IgD-negative memory B cell (primary cell): ENCODE measurements around the gene SLC17A1. TPM values are rescaled to one million over a fixed set of nuclear protein-coding genes. Genes with fewer than 3 reads are reported as not detected.

ENCODE experiments used
- H3K27ac Mint-ChIP-seq, 3 donors: one replicate each; pipeline ENCODE4 v1.8.0; 2020 to 2022; ENCODE audit warnings: mild to moderate bottlenecking in 3 of 3, mixed read lengths in 3 of 3, moderate library complexity in 1 of 3
- H3K27me3 Mint-ChIP-seq: one replicate; pipeline ENCODE4 v1.8.0; 2021; ENCODE audit warnings: mixed read lengths
- H3K36me3 Mint-ChIP-seq: one replicate; pipeline ENCODE4 v1.8.0; 2020; ENCODE audit warnings: mild to moderate bottlenecking, mixed read lengths
- H3K4me1 Mint-ChIP-seq, 3 donors: one replicate each; pipeline ENCODE4 v1.8.0; 2020 to 2022; ENCODE audit warnings: mixed read lengths in 3 of 3, mild to moderate bottlenecking in 1 of 3
- H3K4me3 Mint-ChIP-seq, 4 donors: one replicate each; pipeline ENCODE4 v1.8.0; 2020 to 2022; ENCODE audit warnings: mild to moderate bottlenecking in 4 of 4, mixed read lengths in 4 of 4, moderate library complexity in 3 of 4
- H3K9me3 Mint-ChIP-seq, 3 donors: one replicate each; pipeline ENCODE4 v1.8.0; 2020 to 2021; ENCODE audit warnings: mixed read lengths in 3 of 3, mild to moderate bottlenecking in 1 of 3
- polyA plus RNA-seq: library from polyadenylated mRNA; unstranded; fragments of 300-500 nt; fragmentation: Illumina TruSeq; gene quantifications from one replicate; pipeline ENCODE4 v1.2.3, GENCODE V29; 2021

The SLC17A1 gene
- polyA plus RNA-seq, 1 donor from 2014 or later: not detected

- Mint-ChIP-seq H3K27ac (no peak overlapping the region), H3K27me3 (peaks cover 10% of the 10 kb centered on the region), H3K36me3 (no peaks in the 10 kb centered on the region), H3K9me3 (peaks cover 0 to 4% (median 0%) of the 10 kb centered on the region in 3 donors), H3K4me3 (no peak overlapping the region), H3K4me1 (peaks cover 0 to 3% (median 3%) of the 10 kb centered on the region in 3 donors)
Observed at GRCh38 chr6:25852756-25853155, 20.9 kb upstream of the SLC17A1 start.

GRCh38 chr6:25851961-25852360, 20.1 kb upstream of the SLC17A1 start:
- Mint-ChIP-seq H3K4me1 (peaks cover 0 to 3% (median 3%) of the 10 kb centered on the region in 3 donors), H3K4me3 (no peak overlapping the region), H3K27ac (no peak overlapping the region), H3K27me3 (peaks cover 13% of the 10 kb centered on the region), H3K36me3 (no peaks in the 10 kb centered on the region), H3K9me3 (peaks cover 0 to 6% (median 3%) of the 10 kb centered on the region in 3 donors)

- Mint-ChIP-seq H3K9me3 (peaks cover 0 to 4% (median 4%) of the 10 kb centered on the region in 3 donors), H3K36me3 (no peaks in the 10 kb centered on the region), H3K4me1 (no peaks in the 10 kb centered on the region), H3K4me3 (no peak overlapping the region), H3K27ac (no peak overlapping the region), H3K27me3 (peaks cover 10% of the 10 kb centered on the region)
Observed at GRCh38 chr6:25844518-25844917, 12.7 kb upstream of the SLC17A1 start.

GRCh38 chr6:25842526-25842925, 10.7 kb upstream of the SLC17A1 start:
- H3K9me3 Mint-ChIP-seq: peaks cover 0 to 4% (median 4%) of the 10 kb centered on the region in 3 donors
- no peaks in the 10 kb centered on the region for H3K4me1 Mint-ChIP-seq
- no peaks in the 10 kb centered on the region for H3K36me3 Mint-ChIP-seq
- H3K27ac Mint-ChIP-seq: no peak overlapping the region
- no peak overlapping the region for H3K4me3 Mint-ChIP-seq
- H3K27me3 Mint-ChIP-seq: peaks cover 10% of the 10 kb centered on the region

GRCh38 chr6:25835442-25836283, 3.8 kb upstream of the SLC17A1 start:
- peaks cover 8% of the 10 kb centered on the region for H3K27me3 Mint-ChIP-seq
- no peak overlapping the region for H3K27ac Mint-ChIP-seq
- no peaks in the 10 kb centered on the region for H3K36me3 Mint-ChIP-seq
- peaks cover 0 to 4% (median 0%) of the 10 kb centered on the region in 3 donors for H3K4me1 Mint-ChIP-seq
- H3K9me3 Mint-ChIP-seq: no peaks in the 10 kb centered on the region
- H3K4me3 Mint-ChIP-seq: no peak overlapping the region

- no peaks in the 10 kb centered on the region for H3K9me3 Mint-ChIP-seq
- peaks cover 4% of the 10 kb centered on the region for H3K27me3 Mint-ChIP-seq
- no peak overlapping the region for H3K4me3 Mint-ChIP-seq
- peaks cover 0 to 4% (median 0%) of the 10 kb centered on the region in 3 donors for H3K4me1 Mint-ChIP-seq
- H3K36me3 Mint-ChIP-seq: no peaks in the 10 kb centered on the region
- no peak overlapping the region for H3K27ac Mint-ChIP-seq
Observed at GRCh38 chr6:25834950-25835349, 3.1 kb upstream of the SLC17A1 start.

- Mint-ChIP-seq H3K9me3 (no peaks in the 10 kb centered on the region), H3K4me3 (no peak overlapping the region)
Observed at GRCh38 chr6:25833136-25833535, 1.3 kb upstream of the SLC17A1 start.

GRCh38 chr6:25832670-25833069, 818 bp upstream of the SLC17A1 start:
- Mint-ChIP-seq H3K27ac (no peak overlapping the region), H3K4me1 (peaks cover 0 to 4% (median 0%) of the 10 kb centered on the region in 3 donors), H3K27me3 (peaks cover 5% of the 10 kb centered on the region), H3K4me3 (no peak overlapping the region), H3K9me3 (no peaks in the 10 kb centered on the region), H3K36me3 (no peaks in the 10 kb centered on the region)

More at GRCh38 chr6:25833136-25833535, 1.3 kb upstream of the SLC17A1 start:
- Mint-ChIP-seq H3K27me3 (peaks cover 4% of the 10 kb centered on the region), H3K4me1 (peaks cover 0 to 4% (median 0%) of the 10 kb centered on the region in 3 donors), H3K36me3 (no peaks in the 10 kb centered on the region), H3K27ac (no peak overlapping the region)

- H3K4me3 Mint-ChIP-seq: no peak overlapping the region
- no peaks in the 10 kb centered on the region for H3K9me3 Mint-ChIP-seq
- H3K4me1 Mint-ChIP-seq: peaks cover 0 to 4% (median 0%) of the 10 kb centered on the region in 3 donors
- H3K27ac Mint-ChIP-seq: no peak overlapping the region
- no peaks in the 10 kb centered on the region for H3K36me3 Mint-ChIP-seq
- H3K27me3 Mint-ChIP-seq: peaks cover 5% of the 10 kb centered on the region
Observed at GRCh38 chr6:25832307-25832662, 433 bp upstream of the SLC17A1 start.

- Mint-ChIP-seq H3K9me3 (peaks cover 4 to 7% (median 6%) of the 10 kb centered on the region in 3 donors), H3K36me3 (no peaks in the 10 kb centered on the region), H3K27ac (no peak overlapping the region), H3K27me3 (peaks cover 12% of the 10 kb centered on the region), H3K4me1 (peaks cover 0 to 4% (median 0%) of the 10 kb centered on the region in 3 donors), H3K4me3 (no peak overlapping the region)
Observed at GRCh38 chr6:25830458-25830857, 1.4 kb downstream of the SLC17A1 start.

- Mint-ChIP-seq H3K4me3 (no peak overlapping the region), H3K4me1 (peaks cover 0 to 4% (median 0%) of the 10 kb centered on the region in 3 donors), H3K27ac (no peak overlapping the region), H3K36me3 (peaks cover 2% of the 10 kb centered on the region), H3K27me3 (peaks cover 17% of the 10 kb centered on the region), H3K9me3 (peaks cover 4 to 13% (median 11%) of the 10 kb centered on the region in 3 donors)
Observed at GRCh38 chr6:25829375-25829774, 2.5 kb downstream of the SLC17A1 start.

- Mint-ChIP-seq H3K27me3 (peaks cover 21% of the 10 kb centered on the region), H3K4me3 (no peak overlapping the region), H3K4me1 (no peaks in the 10 kb centered on the region), H3K9me3 (peaks cover 7 to 17% (median 10%) of the 10 kb centered on the region in 3 donors), H3K27ac (no peak overlapping the region), H3K36me3 (peaks cover 3% of the 10 kb centered on the region)
Observed at GRCh38 chr6:25821341-25821740, 10.5 kb downstream of the SLC17A1 start.

- no peak overlapping the region for H3K4me3 Mint-ChIP-seq
- no peak overlapping the region for H3K27ac Mint-ChIP-seq
- H3K27me3 Mint-ChIP-seq: peaks cover 4% of the 10 kb centered on the region
- peaks cover 0 to 2% (median 2%) of the 10 kb centered on the region in 3 donors for H3K9me3 Mint-ChIP-seq
- peaks cover 0 to 1% (median 0%) of the 10 kb centered on the region in 3 donors for H3K4me1 Mint-ChIP-seq
- peaks cover 1% of the 10 kb centered on the region for H3K36me3 Mint-ChIP-seq
Observed at GRCh38 chr6:25816252-25816651, 15.6 kb downstream of the SLC17A1 start.

GRCh38 chr6:25815194-25815593, 16.7 kb downstream of the SLC17A1 start:
- H3K27ac Mint-ChIP-seq: no peak overlapping the region
- H3K9me3 Mint-ChIP-seq: peaks cover 0 to 2% (median 2%) of the 10 kb centered on the region in 3 donors
- peaks cover 4% of the 10 kb centered on the region for H3K27me3 Mint-ChIP-seq
- peaks cover 1% of the 10 kb centered on the region for H3K36me3 Mint-ChIP-seq
- no peak overlapping the region for H3K4me3 Mint-ChIP-seq
- peaks cover 0 to 1% (median 0%) of the 10 kb centered on the region in 3 donors for H3K4me1 Mint-ChIP-seq

- Mint-ChIP-seq H3K4me1 (no peaks in the 10 kb centered on the region), H3K27me3 (peaks cover 11% of the 10 kb centered on the region)
Observed at GRCh38 chr6:25804804-25805203, 27.0 kb downstream of the SLC17A1 start.

GRCh38 chr6:25801436-25801835, 30.4 kb downstream of the SLC17A1 start:
- no peak overlapping the region for H3K27ac Mint-ChIP-seq
- peaks cover 2% of the 10 kb centered on the region for H3K36me3 Mint-ChIP-seq
- no peaks in the 10 kb centered on the region for H3K4me1 Mint-ChIP-seq
- H3K9me3 Mint-ChIP-seq: peaks cover 0 to 5% (median 0%) of the 10 kb centered on the region in 3 donors
- H3K4me3 Mint-ChIP-seq: no peak overlapping the region
- peaks cover 12% of the 10 kb centered on the region for H3K27me3 Mint-ChIP-seq

More at GRCh38 chr6:25804804-25805203, 27.0 kb downstream of the SLC17A1 start:
- Mint-ChIP-seq H3K4me3 (no peak overlapping the region), H3K27ac (no peak overlapping the region), H3K9me3 (peaks cover 0 to 5% (median 0%) of the 10 kb centered on the region in 3 donors), H3K36me3 (peaks cover 2% of the 10 kb centered on the region)
